Loucy (cell line): Measurements from ENCODE around the gene ERRFI1.

Source experiments
- H2AFZ ChIP-seq: fragments of 200-600 bp; sonication (generic); 2 replicates; pipeline ENCODE4 v1.6.0; 2016; ENCODE audit warnings: antibody characterized with exemption, mild to moderate bottlenecking, low read length, moderate library complexity
- H3F3A ChIP-seq: fragments of 200-600 bp; 2 replicates; pipeline ENCODE4 v1.6.0; 2016; ENCODE audit warnings: antibody characterized with exemption, low read depth, mild to moderate bottlenecking
- H3K27me3 ChIP-seq: fragments of 200-600 bp; sonication (generic); 2 replicates; pipeline ENCODE4 v1.6.1; 2014; ENCODE audit warnings: low read length, mild to moderate bottlenecking; ENCODE audit not compliant: insufficient read depth, poor library complexity, severe bottlenecking
- H3K36me3 ChIP-seq: fragments of 200-600 bp; sonication (generic); 2 replicates; pipeline ENCODE4 v1.6.1; 2016; ENCODE audit warnings: low read length; ENCODE audit not compliant: insufficient read depth
- H3K4me1 ChIP-seq: fragments of 200-600 bp; sonication (generic); 2 replicates; pipeline ENCODE4 v1.5.1; 2014; ENCODE audit warnings: low read length, mild to moderate bottlenecking; ENCODE audit not compliant: insufficient read depth, poor library complexity, severe bottlenecking
- H3K4me2 ChIP-seq: fragments of 200-600 bp; sonication (generic); 2 replicates; pipeline ENCODE4 v1.6.0; 2014; ENCODE audit warnings: antibody characterized with exemption, low read length, low read depth, mild to moderate bottlenecking; ENCODE audit not compliant: poor library complexity, severe bottlenecking
- H3K4me3 ChIP-seq: fragments of 200-600 bp; sonication (generic); 2 replicates; pipeline ENCODE4 v1.5.1; 2014; ENCODE audit warnings: low read length, mild to moderate bottlenecking, mixed read lengths; ENCODE audit not compliant: poor library complexity, severe bottlenecking
- H3K79me2 ChIP-seq: fragments of 200-600 bp; sonication (generic); 2 replicates; pipeline ENCODE4 v1.6.1; 2014; ENCODE audit warnings: low read length; ENCODE audit not compliant: insufficient read depth
- H3K9ac ChIP-seq: fragments of 200-600 bp; sonication (generic); 2 replicates; pipeline ENCODE4 v1.6.0; 2014; ENCODE audit warnings: mild to moderate bottlenecking, low read depth, low read length, moderate library complexity; ENCODE audit not compliant: poor library complexity, severe bottlenecking
- H3K9me2 ChIP-seq: fragments of 200-600 bp; sonication (generic); replicated peaks from 2 replicates; pipeline ENCODE4 v1.6.1; 2016; ENCODE audit warnings: low read depth, low read length, mixed read lengths
- H3K9me3 ChIP-seq: fragments of 200-600 bp; sonication (generic); 2 replicates; pipeline ENCODE4 v1.6.1; 2014; ENCODE audit warnings: mild to moderate bottlenecking, antibody characterized with exemption, low read length, low read depth; ENCODE audit not compliant: insufficient read depth
- H4K20me1 ChIP-seq: fragments of 200-600 bp; sonication (generic); 2 replicates; pipeline ENCODE4 v1.6.0; 2014; ENCODE audit warnings: antibody characterized with exemption, low read length, mild to moderate bottlenecking; ENCODE audit not compliant: insufficient read depth, poor library complexity, severe bottlenecking
- EZH2phosphoT487 ChIP-seq: fragments of 200-600 bp; IDR thresholded peaks from 2 replicates; pipeline ENCODE4 v1.6.1; 2018; ENCODE audit warnings: antibody characterized with exemption, mild to moderate bottlenecking, moderate library complexity, borderline replicate concordance
- TF ChIP-seq, protein P1 (sequence below): fragments of 200-600 bp; sonication (generic); conservative IDR thresholded peaks from 2 replicates; pipeline ENCODE4 v1.5.1; 2014; ENCODE audit warnings: mild to moderate bottlenecking, antibody characterized with exemption, low read length

The ERRFI1 gene

DNA sequence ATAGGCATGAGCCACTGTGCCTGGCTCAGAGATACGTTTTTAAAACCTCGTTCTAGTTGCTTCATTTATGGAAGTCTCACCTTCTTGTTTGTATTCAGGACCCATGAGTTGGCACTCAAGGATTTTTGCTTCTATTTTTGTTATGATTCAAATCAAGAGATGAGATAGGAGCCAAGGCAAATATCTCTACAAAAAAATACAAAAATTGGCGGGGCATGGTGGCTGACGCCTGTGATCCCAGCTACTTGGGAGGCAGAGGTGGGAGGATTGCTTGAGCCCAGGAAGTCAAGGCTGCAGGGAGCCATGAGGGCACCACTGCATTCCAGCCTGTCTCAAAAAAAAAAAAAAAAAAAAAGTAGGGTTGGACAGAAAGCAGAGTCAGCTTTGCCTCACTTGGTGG lies 36.8 kb upstream of the ERRFI1 start:
- no peaks in the 10 kb centered on the region for H3K79me2 ChIP-seq
- H3K4me2 ChIP-seq: no peak overlapping the region
- TF ChIP-seq, protein P1, sequence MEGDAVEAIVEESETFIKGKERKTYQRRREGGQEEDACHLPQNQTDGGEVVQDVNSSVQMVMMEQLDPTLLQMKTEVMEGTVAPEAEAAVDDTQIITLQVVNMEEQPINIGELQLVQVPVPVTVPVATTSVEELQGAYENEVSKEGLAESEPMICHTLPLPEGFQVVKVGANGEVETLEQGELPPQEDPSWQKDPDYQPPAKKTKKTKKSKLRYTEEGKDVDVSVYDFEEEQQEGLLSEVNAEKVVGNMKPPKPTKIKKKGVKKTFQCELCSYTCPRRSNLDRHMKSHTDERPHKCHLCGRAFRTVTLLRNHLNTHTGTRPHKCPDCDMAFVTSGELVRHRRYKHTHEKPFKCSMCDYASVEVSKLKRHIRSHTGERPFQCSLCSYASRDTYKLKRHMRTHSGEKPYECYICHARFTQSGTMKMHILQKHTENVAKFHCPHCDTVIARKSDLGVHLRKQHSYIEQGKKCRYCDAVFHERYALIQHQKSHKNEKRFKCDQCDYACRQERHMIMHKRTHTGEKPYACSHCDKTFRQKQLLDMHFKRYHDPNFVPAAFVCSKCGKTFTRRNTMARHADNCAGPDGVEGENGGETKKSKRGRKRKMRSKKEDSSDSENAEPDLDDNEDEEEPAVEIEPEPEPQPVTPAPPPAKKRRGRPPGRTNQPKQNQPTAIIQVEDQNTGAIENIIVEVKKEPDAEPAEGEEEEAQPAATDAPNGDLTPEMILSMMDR: no peak
- TF ChIP-seq EZH2phosphoT487: no peak
- no peaks in the 10 kb centered on the region for H4K20me1 ChIP-seq
- H3K9ac ChIP-seq: no peak overlapping the region
- no peaks in the 10 kb centered on the region for H3K4me1 ChIP-seq
- H3K9me2 ChIP-seq: no peaks in the 10 kb centered on the region
- no peaks in the 10 kb centered on the region for H3K9me3 ChIP-seq
- no peak overlapping the region for H3K4me3 ChIP-seq
- H2AFZ ChIP-seq: no peak overlapping the region
- H3K27me3 ChIP-seq: no peaks in the 10 kb centered on the region
- H3K36me3 ChIP-seq: no peaks in the 10 kb centered on the region
- H3F3A ChIP-seq: no peaks in the 10 kb centered on the region

DNA sequence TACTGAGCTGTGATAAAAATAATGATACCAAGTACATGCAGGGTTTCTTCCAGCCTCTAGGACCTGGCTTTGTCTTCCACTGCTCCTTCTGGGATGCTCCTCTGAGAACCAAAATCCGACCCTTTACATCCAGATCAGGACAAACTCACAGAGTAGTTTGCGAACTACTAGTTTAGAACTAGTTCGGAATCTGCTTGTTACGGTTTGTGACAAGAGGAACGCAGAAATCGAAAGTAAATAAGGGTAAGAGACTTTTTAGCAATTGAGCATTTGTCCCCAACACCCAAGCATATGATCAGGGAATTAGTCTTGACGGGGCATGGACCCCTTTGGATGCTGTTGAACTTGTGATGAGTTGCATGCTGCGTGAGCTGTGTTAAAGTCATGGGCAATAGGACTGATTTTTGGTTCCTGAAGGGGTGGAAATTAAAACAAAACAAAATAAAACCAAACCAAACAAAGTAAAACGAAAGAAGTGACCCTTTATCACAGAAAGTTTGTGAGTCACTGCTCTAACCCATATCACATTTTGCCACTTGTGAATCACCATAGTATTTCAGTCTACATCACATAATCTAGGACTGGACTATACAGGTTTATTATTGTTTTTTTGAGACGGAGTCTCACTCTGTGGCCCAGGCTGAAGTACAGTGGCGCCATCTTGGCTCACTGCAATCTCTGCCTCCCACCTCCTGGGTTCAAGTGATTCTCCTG lies 35.7 kb upstream of the ERRFI1 start:
- H3K4me3 ChIP-seq: no peak overlapping the region
- no peak overlapping the region for H3K4me2 ChIP-seq
- no peaks in the 10 kb centered on the region for H3K36me3 ChIP-seq

DNA sequence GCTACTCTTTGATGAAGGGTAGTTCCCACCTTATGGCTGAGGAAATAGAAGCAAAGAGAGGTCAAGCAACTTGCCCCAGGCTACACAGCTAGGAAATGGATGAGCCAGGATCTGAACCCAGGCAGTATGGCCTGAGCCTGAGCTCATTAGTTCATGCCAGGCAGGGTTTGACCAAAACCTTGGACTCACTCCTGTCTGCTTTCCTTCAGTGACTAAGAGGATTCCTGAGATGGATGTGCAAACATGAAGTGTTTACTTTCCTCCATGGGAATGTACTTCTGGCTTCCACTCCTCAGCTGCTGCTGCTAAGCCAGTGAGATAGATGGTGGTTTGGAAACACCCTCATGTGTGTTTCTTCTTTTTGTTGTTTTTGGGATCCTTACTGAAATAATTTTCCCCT lies 35.1 kb upstream of the ERRFI1 start:
- H3K9ac ChIP-seq: no peak overlapping the region
- H3K4me2 ChIP-seq: no peak overlapping the region
- H3K4me3 ChIP-seq: no peak overlapping the region
- H3F3A ChIP-seq: no peaks in the 10 kb centered on the region
- H4K20me1 ChIP-seq: no peaks in the 10 kb centered on the region
- no peaks in the 10 kb centered on the region for H3K36me3 ChIP-seq
- no peaks in the 10 kb centered on the region for H3K9me3 ChIP-seq
- H3K9me2 ChIP-seq: no peaks in the 10 kb centered on the region
- no peaks in the 10 kb centered on the region for H3K27me3 ChIP-seq
- no peaks in the 10 kb centered on the region for H3K4me1 ChIP-seq
- no peaks in the 10 kb centered on the region for H3K79me2 ChIP-seq
- no peak overlapping the region for H2AFZ ChIP-seq
- TF ChIP-seq, protein P1: no peak
- TF ChIP-seq EZH2phosphoT487: no peak

More for the DNA sequence above, 35.7 kb upstream of the ERRFI1 start:
- Histone ChIP-seq H3K9ac (no peak overlapping the region), H3K79me2 (no peaks in the 10 kb centered on the region), H4K20me1 (no peaks in the 10 kb centered on the region), H3K9me3 (no peaks in the 10 kb centered on the region), H3K9me2 (no peaks in the 10 kb centered on the region), H3K4me1 (no peaks in the 10 kb centered on the region), H3F3A (no peaks in the 10 kb centered on the region), H3K27me3 (no peaks in the 10 kb centered on the region), H2AFZ (no peak overlapping the region)
- TF ChIP-seq, protein P1: no peak
- no peak for TF ChIP-seq EZH2phosphoT487
